Measurements from ENCODE around the gene TRIM31. TPM values are rescaled to one million over a fixed set of nuclear protein-coding genes. Genes with fewer than 3 reads are reported as not detected.

TRIM31 gene
- total RNA-seq, 1 experiment from 2014 or later: 0.13 TPM

DNA sequence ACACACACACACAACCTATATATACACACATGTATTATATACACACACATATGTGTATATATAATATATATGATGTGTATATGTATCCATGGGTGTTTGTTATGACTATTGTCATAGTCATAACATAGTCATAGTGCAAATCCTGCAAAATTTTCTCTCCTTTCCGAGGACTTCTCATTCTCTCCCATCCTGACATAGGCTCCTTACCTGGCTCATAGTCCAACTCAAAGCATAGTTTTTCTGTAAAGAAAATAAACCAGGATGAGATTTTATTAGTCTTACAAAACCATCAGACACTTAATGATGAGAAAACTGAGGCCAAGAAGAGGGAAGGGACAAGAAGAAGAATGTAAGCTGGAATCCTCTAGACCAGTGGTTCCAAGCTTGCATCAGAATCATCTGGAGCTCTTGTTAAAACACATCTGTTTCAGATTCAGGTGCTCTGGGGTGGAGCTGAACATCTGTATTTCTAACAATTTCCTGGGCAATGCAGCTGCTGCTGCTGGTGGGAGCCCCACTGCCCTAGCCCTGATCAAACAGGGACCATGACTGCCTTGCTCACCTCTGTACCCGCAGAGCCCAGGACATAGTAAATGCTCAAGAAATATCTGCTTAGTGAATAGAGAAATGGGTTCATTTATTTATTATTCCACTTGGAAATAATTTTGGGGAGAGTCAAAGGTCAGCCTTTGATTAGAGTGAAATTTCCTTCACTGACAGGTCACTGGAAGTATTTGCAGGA, 42.8 kb upstream of the TRIM31 start (continued):
- TF ChIP-seq SMAD3 (CRISPR knock-in tag; IDR thresholded peaks at IDR 0.05; ENCODE audit: borderline replicate concordance): no peak

DNA sequence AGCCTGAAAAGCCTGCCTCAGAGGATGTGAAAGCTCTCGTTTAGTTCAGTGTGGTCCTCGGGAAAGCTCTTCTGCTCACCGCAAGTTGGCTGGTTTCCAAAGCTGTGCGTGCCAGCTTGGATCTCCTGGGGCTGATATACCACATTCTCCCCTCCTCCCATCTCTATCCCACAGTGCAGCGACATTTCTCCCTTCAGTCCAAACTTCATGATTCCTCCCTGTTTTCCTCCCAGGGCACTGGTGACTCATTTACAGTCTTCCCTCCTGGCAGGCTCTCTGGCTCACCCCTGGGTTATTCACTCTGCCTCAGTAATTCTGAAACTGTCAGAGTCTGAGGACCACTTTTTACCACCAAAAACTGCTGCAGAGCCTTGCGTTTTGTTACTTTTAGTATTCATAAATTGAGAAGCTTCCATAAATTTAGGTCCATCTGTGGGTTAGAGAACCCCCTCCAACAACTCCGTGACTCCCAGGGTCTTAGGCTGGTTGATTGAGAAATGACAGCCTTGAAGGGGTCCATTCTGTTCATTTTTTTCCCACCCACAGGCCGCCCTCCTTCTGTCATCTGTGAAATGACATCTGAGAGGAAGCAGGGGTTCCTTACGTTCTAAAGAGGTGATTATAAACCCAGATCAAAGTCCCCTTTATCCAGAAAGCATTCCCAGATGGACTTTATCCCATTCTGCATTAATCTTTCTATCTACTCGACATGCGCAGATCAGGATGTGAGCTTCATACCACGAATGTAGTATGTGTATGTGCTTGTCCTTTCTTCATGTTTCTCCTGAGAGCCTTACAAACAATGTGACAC, 42.0 kb upstream of the TRIM31 start:
- TF ChIP-seq ERG (CRISPR knock-in tag; IDR thresholded peaks at IDR 0.05) (no peak), NR2C2 (CRISPR knock-in tag; IDR thresholded peaks at IDR 0.05) (no peak), SMAD4 (CRISPR knock-in tag; IDR thresholded peaks at IDR 0.05) (no peak), TP53 (CRISPR knock-in tag; IDR thresholded peaks at IDR 0.05) (no peak), RELA (CRISPR knock-in tag; IDR thresholded peaks at IDR 0.05; ENCODE audit: borderline replicate concordance) (no peak), OVOL2 (CRISPR knock-in tag; IDR thresholded peaks at IDR 0.05; ENCODE audit: borderline replicate concordance) (no peak), JUN (CRISPR knock-in tag; IDR thresholded peaks at IDR 0.05) (no peak)
- TF ChIP-seq, protein P1, sequence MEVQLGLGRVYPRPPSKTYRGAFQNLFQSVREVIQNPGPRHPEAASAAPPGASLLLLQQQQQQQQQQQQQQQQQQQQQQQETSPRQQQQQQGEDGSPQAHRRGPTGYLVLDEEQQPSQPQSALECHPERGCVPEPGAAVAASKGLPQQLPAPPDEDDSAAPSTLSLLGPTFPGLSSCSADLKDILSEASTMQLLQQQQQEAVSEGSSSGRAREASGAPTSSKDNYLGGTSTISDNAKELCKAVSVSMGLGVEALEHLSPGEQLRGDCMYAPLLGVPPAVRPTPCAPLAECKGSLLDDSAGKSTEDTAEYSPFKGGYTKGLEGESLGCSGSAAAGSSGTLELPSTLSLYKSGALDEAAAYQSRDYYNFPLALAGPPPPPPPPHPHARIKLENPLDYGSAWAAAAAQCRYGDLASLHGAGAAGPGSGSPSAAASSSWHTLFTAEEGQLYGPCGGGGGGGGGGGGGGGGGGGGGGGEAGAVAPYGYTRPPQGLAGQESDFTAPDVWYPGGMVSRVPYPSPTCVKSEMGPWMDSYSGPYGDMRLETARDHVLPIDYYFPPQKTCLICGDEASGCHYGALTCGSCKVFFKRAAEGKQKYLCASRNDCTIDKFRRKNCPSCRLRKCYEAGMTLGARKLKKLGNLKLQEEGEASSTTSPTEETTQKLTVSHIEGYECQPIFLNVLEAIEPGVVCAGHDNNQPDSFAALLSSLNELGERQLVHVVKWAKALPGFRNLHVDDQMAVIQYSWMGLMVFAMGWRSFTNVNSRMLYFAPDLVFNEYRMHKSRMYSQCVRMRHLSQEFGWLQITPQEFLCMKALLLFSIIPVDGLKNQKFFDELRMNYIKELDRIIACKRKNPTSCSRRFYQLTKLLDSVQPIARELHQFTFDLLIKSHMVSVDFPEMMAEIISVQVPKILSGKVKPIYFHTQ (CRISPR knock-in tag; IDR thresholded peaks at IDR 0.05): no peak
- ChIA-PET POLR2A (no interaction called here), CTCF (interaction anchor here (1.4 to 3.0 kb wide), 3 partner anchors 24 to 203 kb away, joined by 5 to 13 read pairs (median 13); no protein-coding TSS in a partner anchor)
- H3K27me3 Mint-ChIP-seq (ENCODE audit: low read depth): peaks cover 36% of the 10 kb centered on the region
- no peaks in the 10 kb centered on the region for H3K9me3 Mint-ChIP-seq
- no peaks in the 10 kb centered on the region for H3K4me1 Mint-ChIP-seq
- H3K4me3 Mint-ChIP-seq: no peak overlapping the region
- ATAC-seq (no peak), DNase-seq (ENCODE audit: low spot score) (no peak)
- no peaks in the 10 kb centered on the region for H3K36me3 Mint-ChIP-seq
- no peak overlapping the region for H3K27ac Mint-ChIP-seq

DNA sequence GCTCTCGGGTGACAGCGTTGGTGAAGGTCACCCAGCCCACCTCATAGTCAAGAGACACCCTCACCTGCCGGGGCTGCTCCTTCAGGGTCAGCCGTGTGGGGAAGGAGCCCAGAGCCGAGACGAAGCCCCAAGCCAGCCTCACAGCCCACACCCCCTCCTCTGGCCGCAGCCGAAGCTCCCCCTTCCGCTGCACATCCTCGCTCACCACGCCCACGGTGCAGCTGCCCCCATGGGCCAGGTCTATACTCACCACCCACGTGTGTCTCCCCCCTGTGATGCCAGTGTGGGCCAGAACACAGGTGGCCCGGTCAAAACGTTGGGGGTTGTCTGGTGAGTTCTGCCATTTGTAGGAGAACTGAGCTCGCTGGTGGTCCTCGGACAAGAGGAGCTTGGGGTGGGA, 41.2 kb upstream of the TRIM31 start:
- no peaks in the 10 kb centered on the region for H3K36me3 Mint-ChIP-seq
- H3K4me3 Mint-ChIP-seq: no peak overlapping the region
- peaks cover 30% of the 10 kb centered on the region for H3K27me3 Mint-ChIP-seq (ENCODE audit: low read depth)
- CTCF ChIA-PET: interaction anchor here (1.4 to 3.0 kb wide), 3 partner anchors 23 to 204 kb away, joined by 5 to 13 read pairs (median 13); no protein-coding TSS in a partner anchor
- POLR2A ChIA-PET: interaction anchor here (0.5 kb wide), 1 partner anchor 27 kb away, joined by 8 read pairs; no protein-coding TSS in a partner anchor
- TF ChIP-seq, protein P2, sequence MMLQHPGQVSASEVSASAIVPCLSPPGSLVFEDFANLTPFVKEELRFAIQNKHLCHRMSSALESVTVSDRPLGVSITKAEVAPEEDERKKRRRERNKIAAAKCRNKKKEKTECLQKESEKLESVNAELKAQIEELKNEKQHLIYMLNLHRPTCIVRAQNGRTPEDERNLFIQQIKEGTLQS (CRISPR knock-in tag; conservative IDR thresholded peaks at IDR 0.05): no peak
- TF ChIP-seq E2F4 (CRISPR knock-in tag; IDR thresholded peaks at IDR 0.05; ENCODE audit: borderline replicate concordance, low read depth): no peak
- TF ChIP-seq IRF2 (CRISPR knock-in tag; IDR thresholded peaks at IDR 0.05; ENCODE audit: borderline replicate concordance, low read depth): no peak
- no peak for TF ChIP-seq ZNF396 (CRISPR knock-in tag; IDR thresholded peaks at IDR 0.05; ENCODE audit: borderline replicate concordance)
- TF ChIP-seq, protein P3, sequence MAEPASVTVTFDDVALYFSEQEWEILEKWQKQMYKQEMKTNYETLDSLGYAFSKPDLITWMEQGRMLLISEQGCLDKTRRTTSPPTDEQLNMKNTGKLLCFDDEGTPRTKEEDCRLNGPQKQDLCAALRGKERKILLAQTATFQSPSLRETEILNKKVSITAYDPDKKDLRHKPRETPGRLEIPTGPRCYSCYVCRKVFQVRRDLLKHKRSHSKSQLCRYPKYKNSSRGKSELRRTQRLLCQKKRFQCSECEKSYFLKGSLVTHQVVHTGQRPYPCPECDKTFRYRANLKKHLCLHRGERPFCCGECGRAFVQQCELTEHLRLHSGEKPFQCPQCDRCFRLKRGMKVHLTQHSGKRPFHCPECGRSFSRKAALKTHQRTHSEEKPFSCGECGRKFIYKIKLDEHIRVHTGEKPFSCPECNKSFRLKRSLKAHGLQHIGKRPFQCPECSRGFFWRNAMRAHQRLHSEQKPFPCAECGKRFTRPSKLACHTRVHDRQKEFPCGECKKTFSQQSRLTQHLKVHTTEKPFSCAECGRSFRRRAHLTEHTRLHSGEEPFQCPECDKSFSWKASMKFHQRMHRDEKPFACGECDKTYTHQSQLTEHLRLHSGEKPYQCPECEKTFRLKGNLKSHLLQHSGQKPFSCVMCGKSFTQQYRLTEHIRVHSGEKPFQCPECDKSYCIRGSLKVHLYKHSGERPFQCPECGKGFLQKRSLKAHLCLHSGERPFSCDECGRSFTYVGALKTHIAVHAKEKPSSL (CRISPR knock-in tag; conservative IDR thresholded peaks at IDR 0.05): no peak
- no peak for TF ChIP-seq ZNF232 (CRISPR knock-in tag; IDR thresholded peaks at IDR 0.05)
- TF ChIP-seq NR1H2 (CRISPR knock-in tag; IDR thresholded peaks at IDR 0.05): no peak
- TF ChIP-seq, protein P4, sequence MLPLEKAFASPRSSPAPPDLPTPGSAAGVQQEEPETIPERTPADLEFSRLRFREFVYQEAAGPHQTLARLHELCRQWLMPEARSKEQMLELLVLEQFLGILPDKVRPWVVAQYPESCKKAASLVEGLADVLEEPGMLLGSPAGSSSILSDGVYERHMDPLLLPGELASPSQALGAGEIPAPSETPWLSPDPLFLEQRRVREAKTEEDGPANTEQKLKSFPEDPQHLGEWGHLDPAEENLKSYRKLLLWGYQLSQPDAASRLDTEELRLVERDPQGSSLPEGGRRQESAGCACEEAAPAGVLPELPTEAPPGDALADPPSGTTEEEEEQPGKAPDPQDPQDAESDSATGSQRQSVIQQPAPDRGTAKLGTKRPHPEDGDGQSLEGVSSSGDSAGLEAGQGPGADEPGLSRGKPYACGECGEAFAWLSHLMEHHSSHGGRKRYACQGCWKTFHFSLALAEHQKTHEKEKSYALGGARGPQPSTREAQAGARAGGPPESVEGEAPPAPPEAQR (CRISPR knock-in tag; IDR thresholded peaks at IDR 0.05): no peak
- TF ChIP-seq TCF7 (CRISPR knock-in tag; IDR thresholded peaks at IDR 0.05; ENCODE audit: low read depth): no peak
- TF ChIP-seq, protein P5, sequence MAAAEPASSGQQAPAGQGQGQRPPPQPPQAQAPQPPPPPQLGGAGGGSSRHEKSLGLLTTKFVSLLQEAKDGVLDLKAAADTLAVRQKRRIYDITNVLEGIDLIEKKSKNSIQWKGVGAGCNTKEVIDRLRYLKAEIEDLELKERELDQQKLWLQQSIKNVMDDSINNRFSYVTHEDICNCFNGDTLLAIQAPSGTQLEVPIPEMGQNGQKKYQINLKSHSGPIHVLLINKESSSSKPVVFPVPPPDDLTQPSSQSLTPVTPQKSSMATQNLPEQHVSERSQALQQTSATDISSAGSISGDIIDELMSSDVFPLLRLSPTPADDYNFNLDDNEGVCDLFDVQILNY (CRISPR knock-in tag; IDR thresholded peaks at IDR 0.05): no peak
- no peak for TF ChIP-seq SOX15 (CRISPR knock-in tag; IDR thresholded peaks at IDR 0.05)
- TF ChIP-seq JAZF1 (CRISPR knock-in tag; IDR thresholded peaks at IDR 0.05): no peak
- ATAC-seq (no peak), DNase-seq (ENCODE audit: low spot score) (no peak)
- no peak overlapping the region for H3K27ac Mint-ChIP-seq
- no peaks in the 10 kb centered on the region for H3K9me3 Mint-ChIP-seq
- H3K4me1 Mint-ChIP-seq: no peaks in the 10 kb centered on the region
